Measurements from ENCODE around the gene CNTN4.

Gene CNTN4

DNA sequence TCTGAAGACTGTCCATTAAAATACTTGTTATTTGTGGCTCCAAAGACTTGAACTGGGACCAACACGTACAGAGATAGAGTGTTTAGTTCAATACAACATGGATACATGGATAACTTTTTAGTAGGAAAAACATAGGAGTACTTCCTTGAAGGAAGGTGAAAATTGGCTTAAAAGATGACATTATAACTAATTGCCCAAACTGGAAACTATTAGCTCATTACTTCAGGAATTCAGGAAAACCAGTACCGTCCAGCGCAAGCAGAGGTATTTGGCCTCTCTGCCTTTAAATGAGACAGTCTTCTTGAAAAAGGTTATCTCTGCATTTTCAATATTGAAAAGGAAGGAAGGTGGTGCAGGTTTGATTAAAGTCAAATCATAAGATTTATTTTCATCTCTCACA lies 777.0 kb downstream of the CNTN4 start:
- Histone ChIP-seq H3K4me3 (ENCODE audit: low read length) (no peak overlapping the region), H3K27ac (ENCODE audit: low read length) (no peak overlapping the region), H3K4me2 (ENCODE audit: low read length) (no peak overlapping the region), H2AFZ (ENCODE audit: low read depth, low read length) (no peak overlapping the region), H3K9ac (ENCODE audit: low read length) (no peak overlapping the region), H3K36me3 (replicated peaks; ENCODE audit: low read depth, low read length) (no peaks in the 10 kb centered on the region), H4K20me1 (ENCODE audit: insufficient read depth, low read length) (no peaks in the 10 kb centered on the region), H3K79me2 (ENCODE audit: low read length) (no peaks in the 10 kb centered on the region), H3K4me1 (ENCODE audit: low read length) (peaks cover 4% of the 10 kb centered on the region), H3K27me3 (ENCODE audit: low read depth, low read length) (no peaks in the 10 kb centered on the region), H3K9me3 (ENCODE audit: insufficient read depth, low read length) (no peaks in the 10 kb centered on the region)
- TF ChIP-seq, protein P1, sequence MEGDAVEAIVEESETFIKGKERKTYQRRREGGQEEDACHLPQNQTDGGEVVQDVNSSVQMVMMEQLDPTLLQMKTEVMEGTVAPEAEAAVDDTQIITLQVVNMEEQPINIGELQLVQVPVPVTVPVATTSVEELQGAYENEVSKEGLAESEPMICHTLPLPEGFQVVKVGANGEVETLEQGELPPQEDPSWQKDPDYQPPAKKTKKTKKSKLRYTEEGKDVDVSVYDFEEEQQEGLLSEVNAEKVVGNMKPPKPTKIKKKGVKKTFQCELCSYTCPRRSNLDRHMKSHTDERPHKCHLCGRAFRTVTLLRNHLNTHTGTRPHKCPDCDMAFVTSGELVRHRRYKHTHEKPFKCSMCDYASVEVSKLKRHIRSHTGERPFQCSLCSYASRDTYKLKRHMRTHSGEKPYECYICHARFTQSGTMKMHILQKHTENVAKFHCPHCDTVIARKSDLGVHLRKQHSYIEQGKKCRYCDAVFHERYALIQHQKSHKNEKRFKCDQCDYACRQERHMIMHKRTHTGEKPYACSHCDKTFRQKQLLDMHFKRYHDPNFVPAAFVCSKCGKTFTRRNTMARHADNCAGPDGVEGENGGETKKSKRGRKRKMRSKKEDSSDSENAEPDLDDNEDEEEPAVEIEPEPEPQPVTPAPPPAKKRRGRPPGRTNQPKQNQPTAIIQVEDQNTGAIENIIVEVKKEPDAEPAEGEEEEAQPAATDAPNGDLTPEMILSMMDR (IDR thresholded peaks at IDR 0.05; ENCODE audit: low read depth, low read length) = no peak

DNA sequence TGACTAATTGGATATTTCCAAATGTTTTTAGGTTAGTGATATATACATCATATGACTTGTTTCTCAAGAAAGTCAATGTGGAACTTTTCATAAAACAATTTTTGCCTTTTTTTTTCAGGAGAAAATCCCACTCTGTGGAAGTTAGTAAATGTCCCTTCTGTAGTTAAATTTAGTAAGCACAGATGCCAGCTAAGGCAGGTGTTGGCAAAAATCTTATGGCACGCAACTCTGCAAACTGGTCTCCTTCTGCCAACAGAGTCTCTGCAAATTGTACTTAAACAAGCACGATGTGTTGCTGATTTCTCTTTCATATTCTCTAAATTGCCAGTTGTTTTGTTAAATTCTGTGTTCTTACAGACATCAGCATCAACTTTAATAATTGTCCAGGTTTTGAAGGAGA lies 777.7 kb downstream of the CNTN4 start:
- TF ChIP-seq EZH2phosphoT487 (IDR thresholded peaks at IDR 0.05; ENCODE audit: low read depth) = no peak
- Histone ChIP-seq H3K27ac (ENCODE audit: low read length) (no peak overlapping the region), H4K20me1 (ENCODE audit: insufficient read depth, low read length) (no peaks in the 10 kb centered on the region), H3K79me2 (ENCODE audit: low read length) (no peaks in the 10 kb centered on the region), H3K4me1 (ENCODE audit: low read length) (no peaks in the 10 kb centered on the region), H3K36me3 (replicated peaks; ENCODE audit: low read depth, low read length) (no peaks in the 10 kb centered on the region), H3K4me2 (ENCODE audit: low read length) (no peak overlapping the region), H3K27me3 (ENCODE audit: low read depth, low read length) (no peaks in the 10 kb centered on the region), H3K9me3 (ENCODE audit: insufficient read depth, low read length) (no peaks in the 10 kb centered on the region), H3K9ac (ENCODE audit: low read length) (no peak overlapping the region), H2AFZ (ENCODE audit: low read depth, low read length) (no peak overlapping the region), H3K4me3 (ENCODE audit: low read length) (no peak overlapping the region)

DNA sequence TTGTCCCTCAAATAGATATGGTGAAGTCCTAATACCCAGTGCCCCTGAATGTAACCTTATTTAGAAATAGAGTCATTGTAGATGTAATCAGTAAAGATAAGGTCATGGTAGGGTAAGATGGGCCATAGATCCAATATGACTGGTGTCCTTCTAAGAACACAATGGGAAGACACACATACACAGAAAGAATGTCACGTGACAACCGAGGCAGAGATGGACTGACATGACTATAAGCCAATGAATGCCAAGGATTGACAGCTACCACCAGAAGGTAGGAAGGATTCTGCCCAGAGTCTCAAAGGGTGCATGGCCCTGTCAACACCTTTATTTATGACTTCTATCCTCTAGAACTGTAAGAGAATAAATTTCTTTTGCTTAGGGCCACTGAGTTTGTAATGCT lies 780.4 kb downstream of the CNTN4 start:
- Histone ChIP-seq H2AFZ (ENCODE audit: low read depth, low read length) (no peak overlapping the region), H3K36me3 (replicated peaks; ENCODE audit: low read depth, low read length) (no peaks in the 10 kb centered on the region), H3K27ac (ENCODE audit: low read length) (no peak overlapping the region), H3K4me3 (ENCODE audit: low read length) (no peak overlapping the region), H3K27me3 (ENCODE audit: low read depth, low read length) (no peaks in the 10 kb centered on the region), H3K79me2 (ENCODE audit: low read length) (no peaks in the 10 kb centered on the region), H3K4me1 (ENCODE audit: low read length) (no peaks in the 10 kb centered on the region), H3K9ac (ENCODE audit: low read length) (no peak overlapping the region), H3K9me3 (ENCODE audit: insufficient read depth, low read length) (no peaks in the 10 kb centered on the region), H3K4me2 (ENCODE audit: low read length) (no peak overlapping the region), H4K20me1 (ENCODE audit: insufficient read depth, low read length) (no peaks in the 10 kb centered on the region)
- TF ChIP-seq, protein P1 (IDR thresholded peaks at IDR 0.05; ENCODE audit: low read depth, low read length) = no peak
- no peak for TF ChIP-seq EZH2phosphoT487 (IDR thresholded peaks at IDR 0.05; ENCODE audit: low read depth)

DNA sequence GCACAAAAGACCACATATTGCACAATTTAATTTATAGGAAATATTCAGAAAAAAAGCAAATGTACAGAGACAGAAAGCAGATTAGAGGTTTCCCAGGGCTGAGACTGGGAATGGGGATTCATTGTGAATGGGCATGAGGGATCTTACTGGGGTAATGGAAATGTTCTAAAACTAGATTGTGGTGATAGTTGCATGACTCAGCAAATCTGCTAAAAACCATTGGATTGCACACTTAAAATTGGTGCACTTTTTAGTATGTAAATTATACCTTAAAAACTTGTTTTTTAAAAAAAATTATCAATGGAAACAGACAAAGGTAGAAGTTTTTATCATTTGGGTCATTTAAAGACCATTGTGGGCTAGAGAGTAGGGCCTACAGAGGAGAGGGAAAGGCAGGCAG lies 780.9 kb downstream of the CNTN4 start:
- H3K27ac ChIP-seq (ENCODE audit: low read length) = no peak overlapping the region
- H3K9me3 ChIP-seq (ENCODE audit: insufficient read depth, low read length) = no peaks in the 10 kb centered on the region
- H3K4me3 ChIP-seq (ENCODE audit: low read length) = no peak overlapping the region
- no peaks in the 10 kb centered on the region for H3K4me1 ChIP-seq (ENCODE audit: low read length)
- H4K20me1 ChIP-seq (ENCODE audit: insufficient read depth, low read length) = no peaks in the 10 kb centered on the region
- H3K4me2 ChIP-seq (ENCODE audit: low read length) = no peak overlapping the region
- H2AFZ ChIP-seq (ENCODE audit: low read depth, low read length) = no peak overlapping the region
- TF ChIP-seq, protein P1 (IDR thresholded peaks at IDR 0.05; ENCODE audit: low read depth, low read length) = no peak
- TF ChIP-seq EZH2phosphoT487 (IDR thresholded peaks at IDR 0.05; ENCODE audit: low read depth) = no peak
- H3K79me2 ChIP-seq (ENCODE audit: low read length) = no peaks in the 10 kb centered on the region
- H3K36me3 ChIP-seq (replicated peaks; ENCODE audit: low read depth, low read length) = no peaks in the 10 kb centered on the region
- H3K9ac ChIP-seq (ENCODE audit: low read length) = no peak overlapping the region
- H3K27me3 ChIP-seq (ENCODE audit: low read depth, low read length) = no peaks in the 10 kb centered on the region

DNA sequence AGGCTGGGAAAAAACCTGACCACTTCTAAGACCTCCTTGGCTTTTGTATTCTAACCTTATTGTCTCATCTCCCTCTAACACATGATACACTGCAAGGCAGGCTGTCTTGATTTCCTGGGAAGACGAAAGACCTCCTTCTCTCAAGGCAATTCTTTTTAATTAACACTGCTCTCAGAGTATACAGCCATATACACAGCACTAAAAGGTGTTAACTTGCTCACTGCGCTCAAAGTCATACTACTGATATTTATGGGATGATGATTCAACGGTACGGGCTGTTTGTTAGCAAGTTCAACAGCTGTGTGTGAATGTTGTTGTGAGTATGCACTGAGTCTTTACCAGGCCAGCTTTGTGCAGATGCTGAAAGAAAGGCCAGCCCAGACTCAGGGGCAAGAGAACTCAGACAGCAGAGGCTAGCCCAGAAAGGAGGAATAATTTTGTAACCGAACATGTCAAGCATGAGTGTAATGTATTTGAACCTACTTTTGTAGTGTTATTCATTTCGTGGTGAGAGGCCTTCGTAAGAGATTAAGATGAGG lies 781.6 kb downstream of the CNTN4 start:
- Histone ChIP-seq H4K20me1 (ENCODE audit: insufficient read depth, low read length) (no peaks in the 10 kb centered on the region), H3K27ac (ENCODE audit: low read length) (no peak overlapping the region)
- no peak for TF ChIP-seq EZH2phosphoT487 (IDR thresholded peaks at IDR 0.05; ENCODE audit: low read depth)
- TF ChIP-seq, protein P1 (IDR thresholded peaks at IDR 0.05; ENCODE audit: low read depth, low read length) = no peak

More for the DNA sequence above, 781.6 kb downstream of the CNTN4 start:
- no peak overlapping the region for H3K4me2 ChIP-seq (ENCODE audit: low read length)
- no peaks in the 10 kb centered on the region for H3K4me1 ChIP-seq (ENCODE audit: low read length)
- no peak overlapping the region for H3K4me3 ChIP-seq (ENCODE audit: low read length)
- no peak overlapping the region for H2AFZ ChIP-seq (ENCODE audit: low read depth, low read length)
- H3K27me3 ChIP-seq (ENCODE audit: low read depth, low read length) = no peaks in the 10 kb centered on the region
- no peak overlapping the region for H3K9ac ChIP-seq (ENCODE audit: low read length)
- H3K36me3 ChIP-seq (replicated peaks; ENCODE audit: low read depth, low read length) = no peaks in the 10 kb centered on the region
- no peaks in the 10 kb centered on the region for H3K9me3 ChIP-seq (ENCODE audit: insufficient read depth, low read length)
- H3K79me2 ChIP-seq (ENCODE audit: low read length) = no peaks in the 10 kb centered on the region

Data from OCI-LY3 (cell line).